ENCODE results near the gene AAMP.

The AAMP gene

DNA sequence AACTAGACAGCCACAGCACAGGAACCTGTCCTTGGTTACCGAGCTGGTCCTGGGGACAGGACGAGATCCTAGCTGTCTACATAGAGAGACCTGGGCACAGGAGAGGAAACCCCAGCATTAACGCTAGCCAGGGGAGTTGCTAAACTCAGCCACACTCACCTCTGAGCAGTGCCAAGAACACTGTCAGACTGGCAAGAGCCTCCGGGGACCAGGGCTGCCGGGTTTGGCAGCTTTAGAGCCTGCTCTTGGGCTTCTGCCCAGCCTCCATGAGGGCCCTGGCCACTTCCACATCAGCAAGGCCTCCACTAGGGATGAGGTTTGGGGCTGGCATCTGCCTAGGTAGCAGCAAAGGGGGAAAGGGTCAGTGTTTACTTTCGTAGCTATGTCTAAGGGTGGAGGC, 15.7 kb upstream of the AAMP start:
- peaks cover 17% of the 10 kb centered on the region for H3K4me1 ChIP-seq (ENCODE audit: control insufficient read depth, insufficient read depth, low read length)
- H3K36me3 ChIP-seq (ENCODE audit: control insufficient read depth, insufficient read depth, low read length): no peaks in the 10 kb centered on the region
- no peaks in the 10 kb centered on the region for H3K9me3 ChIP-seq (ENCODE audit: control insufficient read depth, low read length)
- no peak overlapping the region for H3K27ac ChIP-seq (ENCODE audit: insufficient read depth, low read depth, low read length, poor library complexity, severe bottlenecking)
- H3K4me3 ChIP-seq (ENCODE audit: insufficient read depth, low read depth, low read length): no peak overlapping the region
- H3K27me3 ChIP-seq (ENCODE audit: control insufficient read depth, insufficient read depth, low read length, poor library complexity, severe bottlenecking): no peaks in the 10 kb centered on the region
- WGBS, 2 experiments: 94% methylated on average over 6 of the region's 6 CpGs

- H3K4me3 ChIP-seq (ENCODE audit: insufficient read depth, low read depth, low read length): no peak overlapping the region
- H3K27ac ChIP-seq (ENCODE audit: insufficient read depth, low read depth, low read length, poor library complexity, severe bottlenecking): no peak overlapping the region
- no peaks in the 10 kb centered on the region for H3K36me3 ChIP-seq (ENCODE audit: control insufficient read depth, insufficient read depth, low read length)
- no peaks in the 10 kb centered on the region for H3K27me3 ChIP-seq (ENCODE audit: control insufficient read depth, insufficient read depth, low read length, poor library complexity, severe bottlenecking)
- peaks cover 8% of the 10 kb centered on the region for H3K4me1 ChIP-seq (ENCODE audit: control insufficient read depth, insufficient read depth, low read length)
- 89 to 93% methylated on average over 16 of the region's 16 CpGs for WGBS, 2 experiments
- no peaks in the 10 kb centered on the region for H3K9me3 ChIP-seq (ENCODE audit: control insufficient read depth, low read length)
These were observed 14.3 kb upstream of the AAMP start for GRCh38 chr2:218284106-218284811.

- H3K9me3 ChIP-seq (ENCODE audit: control insufficient read depth, low read length): no peaks in the 10 kb centered on the region
- no peak overlapping the region for H3K4me3 ChIP-seq (ENCODE audit: insufficient read depth, low read depth, low read length)
- 91 to 92% methylated on average over 17 of the region's 17 CpGs for WGBS, 2 experiments
- no peaks in the 10 kb centered on the region for H3K27me3 ChIP-seq (ENCODE audit: control insufficient read depth, insufficient read depth, low read length, poor library complexity, severe bottlenecking)
- H3K36me3 ChIP-seq (ENCODE audit: control insufficient read depth, insufficient read depth, low read length): no peaks in the 10 kb centered on the region
- H3K4me1 ChIP-seq (ENCODE audit: control insufficient read depth, insufficient read depth, low read length): peaks cover 8% of the 10 kb centered on the region
- H3K27ac ChIP-seq (ENCODE audit: insufficient read depth, low read depth, low read length, poor library complexity, severe bottlenecking): peak overlapping the region; percentile 1
These were observed 12.4 kb upstream of the AAMP start for GRCh38 chr2:218282173-218282991.

DNA sequence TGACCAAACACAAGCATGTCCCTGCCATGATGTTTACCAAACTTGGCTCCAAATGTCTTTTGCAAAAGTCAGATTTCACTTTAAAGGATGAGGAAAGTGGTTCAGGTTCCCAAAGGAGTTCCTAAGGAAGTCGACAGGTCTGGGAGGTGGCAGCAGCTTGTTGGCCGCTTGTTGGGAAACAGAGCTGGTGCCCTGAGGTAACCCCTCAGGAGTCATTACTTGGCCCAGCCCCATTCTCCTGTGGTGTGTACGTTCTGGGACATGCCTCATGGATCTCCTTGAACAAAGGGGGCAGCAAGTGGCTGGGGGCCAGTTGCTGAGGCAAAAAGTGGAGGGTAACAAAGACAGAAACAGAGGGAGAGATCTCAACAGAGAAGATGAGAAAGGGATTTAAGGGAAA, 11.5 kb upstream of the AAMP start:
- Histone ChIP-seq H3K27me3 (ENCODE audit: control insufficient read depth, insufficient read depth, low read length, poor library complexity, severe bottlenecking) (no peaks in the 10 kb centered on the region), H3K4me3 (ENCODE audit: insufficient read depth, low read depth, low read length) (no peak overlapping the region), H3K9me3 (ENCODE audit: control insufficient read depth, low read length) (no peaks in the 10 kb centered on the region), H3K27ac (ENCODE audit: insufficient read depth, low read depth, low read length, poor library complexity, severe bottlenecking) (no peak overlapping the region), H3K4me1 (ENCODE audit: control insufficient read depth, insufficient read depth, low read length) (peaks cover 4% of the 10 kb centered on the region), H3K36me3 (ENCODE audit: control insufficient read depth, insufficient read depth, low read length) (no peaks in the 10 kb centered on the region)
- 90 to 94% methylated on average over 3 of the region's 3 CpGs for WGBS, 2 experiments

DNA sequence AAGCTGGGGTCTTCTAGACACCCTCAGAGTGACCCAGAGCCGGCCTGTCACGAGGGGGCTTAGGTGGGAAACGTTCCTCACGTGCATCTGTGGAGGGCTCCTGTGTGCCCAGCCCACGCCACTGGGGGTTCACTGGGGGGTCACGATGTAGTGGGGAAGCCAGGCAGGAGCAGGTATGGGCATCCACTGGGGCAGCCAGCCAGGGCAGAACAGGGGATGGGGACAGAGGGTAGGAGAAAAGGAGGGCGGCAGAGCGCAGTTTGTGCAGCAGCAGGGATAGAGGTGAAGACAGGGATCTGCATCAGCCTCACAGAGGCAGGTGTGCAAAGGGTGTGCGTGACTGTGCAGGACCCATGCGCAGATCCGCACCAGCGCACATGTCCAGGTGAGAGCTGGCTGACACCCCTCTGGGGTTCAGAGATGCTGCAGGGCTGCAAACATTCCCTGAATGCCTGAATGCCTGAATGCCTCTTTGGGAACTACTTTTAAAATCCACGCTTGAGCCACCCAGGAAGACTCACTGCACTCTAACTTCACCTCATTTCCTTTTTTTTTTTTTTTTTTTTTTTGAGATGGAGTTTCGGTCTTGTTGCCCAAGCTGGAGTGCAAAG, 10.4 kb upstream of the AAMP start:
- WGBS, 2 experiments: 94 to 95% methylated on average over 14 of the region's 14 CpGs
- Histone ChIP-seq H3K9me3 (ENCODE audit: control insufficient read depth, low read length) (no peaks in the 10 kb centered on the region), H3K36me3 (ENCODE audit: control insufficient read depth, insufficient read depth, low read length) (peaks cover 2% of the 10 kb centered on the region)

DNA sequence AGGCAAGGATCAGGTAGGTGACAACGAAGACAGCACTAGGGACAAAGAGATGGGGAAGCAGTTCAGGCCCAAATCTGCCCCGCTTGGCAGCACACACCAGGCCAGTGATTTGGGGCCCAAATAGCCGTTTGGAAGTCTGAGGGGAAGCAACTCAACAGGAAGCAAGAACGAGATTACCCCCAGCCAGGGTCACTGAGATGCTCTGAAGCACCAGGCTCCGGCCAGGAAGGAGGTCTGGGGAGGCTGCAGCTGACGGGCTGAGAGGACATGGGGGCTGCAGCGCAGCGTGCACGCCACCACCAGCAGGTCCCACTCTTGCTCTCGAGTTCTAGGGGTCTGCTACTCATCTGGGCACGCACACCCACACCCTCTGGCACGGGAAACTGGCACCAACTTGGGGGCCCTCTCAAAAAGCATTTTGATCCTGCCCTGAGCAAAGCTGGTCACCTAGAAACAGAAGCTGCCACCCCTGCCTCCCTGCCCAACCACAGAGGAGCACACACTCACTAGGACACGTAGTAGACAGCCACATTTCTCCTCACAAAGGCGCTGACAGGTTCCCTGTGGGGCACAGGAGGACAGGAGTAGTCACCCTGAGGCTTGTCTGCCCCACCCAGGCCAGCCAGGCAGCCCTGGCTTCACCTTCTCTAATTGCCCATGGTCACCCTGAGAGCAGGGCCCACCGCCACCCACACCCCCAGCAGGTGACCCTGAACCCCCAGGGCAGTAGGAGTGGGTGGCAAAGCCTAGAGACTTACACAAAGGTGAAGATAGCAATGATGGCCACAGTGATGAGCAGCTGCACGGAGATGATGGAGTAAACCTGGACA, 8.8 kb upstream of the AAMP start:
- Histone ChIP-seq H3K4me3 (ENCODE audit: insufficient read depth, low read depth, low read length) (no peak overlapping the region), H3K9me3 (ENCODE audit: control insufficient read depth, low read length) (no peaks in the 10 kb centered on the region), H3K27me3 (ENCODE audit: control insufficient read depth, insufficient read depth, low read length, poor library complexity, severe bottlenecking) (no peaks in the 10 kb centered on the region), H3K27ac (ENCODE audit: insufficient read depth, low read depth, low read length, poor library complexity, severe bottlenecking) (no peak overlapping the region), H3K36me3 (ENCODE audit: control insufficient read depth, insufficient read depth, low read length) (peaks cover 18% of the 10 kb centered on the region), H3K4me1 (ENCODE audit: control insufficient read depth, insufficient read depth, low read length) (no peaks in the 10 kb centered on the region)
- WGBS, 2 experiments: 92% methylated on average over 16 of the region's 16 CpGs

More for the DNA sequence above, 10.4 kb upstream of the AAMP start:
- Histone ChIP-seq H3K4me1 (ENCODE audit: control insufficient read depth, insufficient read depth, low read length) (no peaks in the 10 kb centered on the region), H3K4me3 (ENCODE audit: insufficient read depth, low read depth, low read length) (no peak overlapping the region), H3K27me3 (ENCODE audit: control insufficient read depth, insufficient read depth, low read length, poor library complexity, severe bottlenecking) (no peaks in the 10 kb centered on the region), H3K27ac (ENCODE audit: insufficient read depth, low read depth, low read length, poor library complexity, severe bottlenecking) (no peak overlapping the region)

GRCh38 chr2:218277921-218278320, 8.0 kb upstream of the AAMP start:
- Histone ChIP-seq H3K9me3 (ENCODE audit: control insufficient read depth, low read length) (no peaks in the 10 kb centered on the region), H3K4me1 (ENCODE audit: control insufficient read depth, insufficient read depth, low read length) (no peaks in the 10 kb centered on the region), H3K27ac (ENCODE audit: insufficient read depth, low read depth, low read length, poor library complexity, severe bottlenecking) (no peak overlapping the region), H3K4me3 (ENCODE audit: insufficient read depth, low read depth, low read length) (no peak overlapping the region), H3K36me3 (ENCODE audit: control insufficient read depth, insufficient read depth, low read length) (peaks cover 18% of the 10 kb centered on the region), H3K27me3 (ENCODE audit: control insufficient read depth, insufficient read depth, low read length, poor library complexity, severe bottlenecking) (no peaks in the 10 kb centered on the region)
- WGBS, 2 experiments: 87 to 88% methylated on average over 7 of the region's 7 CpGs

- H3K36me3 ChIP-seq (ENCODE audit: control insufficient read depth, insufficient read depth, low read length): peaks cover 18% of the 10 kb centered on the region
- 95 to 96% methylated on average over 12 of the region's 12 CpGs for WGBS, 2 experiments
These were observed 7.2 kb upstream of the AAMP start for GRCh38 chr2:218276986-218277755.

GRCh38 chr2:218275371-218276072, 5.6 kb upstream of the AAMP start:
- H3K36me3 ChIP-seq (ENCODE audit: control insufficient read depth, insufficient read depth, low read length): peaks cover 18% of the 10 kb centered on the region
- H3K27ac ChIP-seq (ENCODE audit: insufficient read depth, low read depth, low read length, poor library complexity, severe bottlenecking): no peak overlapping the region
- 91 to 93% methylated on average over 9 of the region's 9 CpGs for WGBS, 2 experiments
- H3K4me1 ChIP-seq (ENCODE audit: control insufficient read depth, insufficient read depth, low read length): no peaks in the 10 kb centered on the region
- H3K27me3 ChIP-seq (ENCODE audit: control insufficient read depth, insufficient read depth, low read length, poor library complexity, severe bottlenecking): no peaks in the 10 kb centered on the region
- no peaks in the 10 kb centered on the region for H3K9me3 ChIP-seq (ENCODE audit: control insufficient read depth, low read length)
- H3K4me3 ChIP-seq (ENCODE audit: insufficient read depth, low read depth, low read length): no peak overlapping the region

More at GRCh38 chr2:218276986-218277755, 7.2 kb upstream of the AAMP start:
- Histone ChIP-seq H3K27me3 (ENCODE audit: control insufficient read depth, insufficient read depth, low read length, poor library complexity, severe bottlenecking) (no peaks in the 10 kb centered on the region), H3K4me3 (ENCODE audit: insufficient read depth, low read depth, low read length) (no peak overlapping the region), H3K27ac (ENCODE audit: insufficient read depth, low read depth, low read length, poor library complexity, severe bottlenecking) (no peak overlapping the region), H3K4me1 (ENCODE audit: control insufficient read depth, insufficient read depth, low read length) (no peaks in the 10 kb centered on the region), H3K9me3 (ENCODE audit: control insufficient read depth, low read length) (no peaks in the 10 kb centered on the region)

Measured in ectodermal cell (in vitro differentiated cells).